ENCODE data around the gene UVRAG. TPM values are rescaled to one million over a fixed set of nuclear protein-coding genes. Genes with fewer than 3 reads are reported as not detected.

Gene UVRAG
- total and polyA plus RNA-seq, 2 of the 4 experiments (the other 2 are of a cell fraction) = 5.6 to 10.9 TPM

DNA sequence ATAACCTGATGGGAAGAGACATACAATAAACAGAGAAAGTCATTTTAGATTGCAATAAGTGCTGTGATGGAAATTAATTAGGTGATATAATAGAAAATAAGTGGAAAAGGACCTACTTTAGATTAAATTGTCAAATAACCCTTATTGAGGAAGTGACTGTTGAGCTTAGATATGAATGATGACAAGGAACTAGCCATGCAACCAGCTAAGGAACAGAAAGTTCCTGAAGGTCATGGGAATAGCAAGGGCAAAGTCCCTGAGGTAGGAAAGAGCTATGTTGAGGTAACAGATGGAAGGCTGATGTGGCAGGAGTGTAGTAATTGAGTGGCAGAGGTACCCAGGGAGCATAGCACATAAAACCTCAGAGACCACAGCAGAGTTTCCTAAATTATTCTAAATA lies 256.1 kb downstream of the UVRAG start:
- H3K9me1 ChIP-seq (ENCODE audit: insufficient read depth, low read length) = 0 out of 2 replicates have a peak, but pooled peaks cover under 1% of the 10 kb centered on the region
- H3K27ac ChIP-seq (ENCODE audit: insufficient read depth, low read length) = no peak overlapping the region
- H2BK15ac ChIP-seq (ENCODE audit: low read depth, low read length) = no peak overlapping the region
- H4K91ac ChIP-seq (ENCODE audit: insufficient read depth, low read depth, low read length) = no peak overlapping the region
- no peak overlapping the region for H3K18ac ChIP-seq (ENCODE audit: low read depth, low read length)
- no peak overlapping the region for H3K56ac ChIP-seq (ENCODE audit: extremely low read depth, insufficient read depth, low read length)
- in situ Hi-C loops (cut with MboI; ENCODE audit: low sequenced_read_pairs) (no loop called here), dilution Hi-C loops (cut with HindIII; ENCODE audit: low sequenced_read_pairs, unreplicated experiment) (no loop called here), intact Hi-C loops (cut with micrococcal nuclease) (loop anchor here (5.0 kb wide), 1 partner anchor 39 kb away; no protein-coding TSS in a partner anchor)
- no TSS peak for BruUV-seq (replicated peaks)
- H3K4me3 ChIP-seq (ENCODE audit: insufficient read depth, low read depth, low read length) = no peak overlapping the region
- no peaks in the 10 kb centered on the region for H3K27me3 ChIP-seq (ENCODE audit: control insufficient read depth, insufficient read depth, low read length)
- no peak overlapping the region for H3K23ac ChIP-seq (ENCODE audit: low read depth, low read length)
- no peak overlapping the region for H2AK5ac ChIP-seq (ENCODE audit: low read depth, low read length)
- H3K4ac ChIP-seq (ENCODE audit: low read depth, low read length) = no peak overlapping the region
- no peak overlapping the region for H3K14ac ChIP-seq (replicated peaks; ENCODE audit: low read depth, low read length)
- H2BK5ac ChIP-seq (ENCODE audit: low read depth, low read length, poor library complexity, severe bottlenecking) = no peak overlapping the region
- no peak overlapping the region for H2AK9ac ChIP-seq (replicated peaks; ENCODE audit: low read depth, low read length, poor library complexity)
- POLR2A ChIA-PET (ENCODE audit: unreplicated experiment) = no interaction called here
- H3K36me3 ChIP-seq (ENCODE audit: control insufficient read depth, insufficient read depth, low read length) = peaks cover 2% of the 10 kb centered on the region
- CTCF ChIA-PET = interaction anchor here (0.8 kb wide), 1 partner anchor 22 kb away, joined by 3 read pairs; no protein-coding TSS in a partner anchor
- no peak overlapping the region for H4K5ac ChIP-seq (ENCODE audit: low read depth, low read length)
- no peak for DNase-seq
- no peaks in the 10 kb centered on the region for H3K9me3 ChIP-seq (ENCODE audit: control insufficient read depth, insufficient read depth, low read length)
- H3K4me2 ChIP-seq (ENCODE audit: low read depth, low read length) = no peak overlapping the region
- H4K20me1 ChIP-seq (ENCODE audit: insufficient read depth, low read length) = no peaks in the 10 kb centered on the region
- 0 out of 4 replicates have a peak, but pooled peaks cover 0 to under 1% of the 10 kb centered on the region in 2 experiments for H3K79me1 ChIP-seq (ENCODE audit: low read depth in 1 of 2, low read length in 2 of 2)
- ATAC-seq (ENCODE audit: low read depth) = no peak
- no peak overlapping the region for H2AFZ ChIP-seq (replicated peaks; ENCODE audit: low read length, poor library complexity)
- no peak overlapping the region for H2BK120ac ChIP-seq (ENCODE audit: low read depth, low read length)
- H3K4me1 ChIP-seq (ENCODE audit: control insufficient read depth, insufficient read depth, low read length) = peaks cover 13% of the 10 kb centered on the region
- no peak for TF ChIP-seq RCOR1 (IDR thresholded peaks at IDR 0.05; ENCODE audit: insufficient replicate concordance, low read length)
- no peak for TF ChIP-seq RFX5 (IDR thresholded peaks at IDR 0.05; ENCODE audit: low read depth, low read length)
- TF ChIP-seq POLR2A (IDR thresholded peaks at IDR 0.05; ENCODE audit: low read depth, low read length) = no peak
- TF ChIP-seq MAZ (IDR thresholded peaks at IDR 0.05; ENCODE audit: borderline replicate concordance, low read depth, low read length) = no peak
- TF ChIP-seq MXI1 (IDR thresholded peaks at IDR 0.05; ENCODE audit: borderline replicate concordance, low read depth, low read length) = no peak
- TF ChIP-seq, protein P1, sequence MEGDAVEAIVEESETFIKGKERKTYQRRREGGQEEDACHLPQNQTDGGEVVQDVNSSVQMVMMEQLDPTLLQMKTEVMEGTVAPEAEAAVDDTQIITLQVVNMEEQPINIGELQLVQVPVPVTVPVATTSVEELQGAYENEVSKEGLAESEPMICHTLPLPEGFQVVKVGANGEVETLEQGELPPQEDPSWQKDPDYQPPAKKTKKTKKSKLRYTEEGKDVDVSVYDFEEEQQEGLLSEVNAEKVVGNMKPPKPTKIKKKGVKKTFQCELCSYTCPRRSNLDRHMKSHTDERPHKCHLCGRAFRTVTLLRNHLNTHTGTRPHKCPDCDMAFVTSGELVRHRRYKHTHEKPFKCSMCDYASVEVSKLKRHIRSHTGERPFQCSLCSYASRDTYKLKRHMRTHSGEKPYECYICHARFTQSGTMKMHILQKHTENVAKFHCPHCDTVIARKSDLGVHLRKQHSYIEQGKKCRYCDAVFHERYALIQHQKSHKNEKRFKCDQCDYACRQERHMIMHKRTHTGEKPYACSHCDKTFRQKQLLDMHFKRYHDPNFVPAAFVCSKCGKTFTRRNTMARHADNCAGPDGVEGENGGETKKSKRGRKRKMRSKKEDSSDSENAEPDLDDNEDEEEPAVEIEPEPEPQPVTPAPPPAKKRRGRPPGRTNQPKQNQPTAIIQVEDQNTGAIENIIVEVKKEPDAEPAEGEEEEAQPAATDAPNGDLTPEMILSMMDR (conservative IDR thresholded peaks at IDR 0.05; ENCODE audit: low read depth, low read length) = no peak
- TF ChIP-seq, protein P2, sequence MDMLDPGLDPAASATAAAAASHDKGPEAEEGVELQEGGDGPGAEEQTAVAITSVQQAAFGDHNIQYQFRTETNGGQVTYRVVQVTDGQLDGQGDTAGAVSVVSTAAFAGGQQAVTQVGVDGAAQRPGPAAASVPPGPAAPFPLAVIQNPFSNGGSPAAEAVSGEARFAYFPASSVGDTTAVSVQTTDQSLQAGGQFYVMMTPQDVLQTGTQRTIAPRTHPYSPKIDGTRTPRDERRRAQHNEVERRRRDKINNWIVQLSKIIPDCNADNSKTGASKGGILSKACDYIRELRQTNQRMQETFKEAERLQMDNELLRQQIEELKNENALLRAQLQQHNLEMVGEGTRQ (IDR thresholded peaks at IDR 0.05; ENCODE audit: low read depth, low read length) = no peak
- no peak for TF ChIP-seq BHLHE40 (IDR thresholded peaks at IDR 0.05; ENCODE audit: low read depth, low read length)
- TF ChIP-seq CHD1 (IDR thresholded peaks at IDR 0.05; ENCODE audit: low read depth, low read length) = no peak
- TF ChIP-seq SMC3 (IDR thresholded peaks at IDR 0.05; ENCODE audit: low read depth, low read length) = no peak
- no peak for TF ChIP-seq FOS (IDR thresholded peaks at IDR 0.05; ENCODE audit: low read depth, low read length)
- TF ChIP-seq CEBPB (IDR thresholded peaks at IDR 0.05; ENCODE audit: low read depth, low read length) = no peak
- TF ChIP-seq, protein P3, sequence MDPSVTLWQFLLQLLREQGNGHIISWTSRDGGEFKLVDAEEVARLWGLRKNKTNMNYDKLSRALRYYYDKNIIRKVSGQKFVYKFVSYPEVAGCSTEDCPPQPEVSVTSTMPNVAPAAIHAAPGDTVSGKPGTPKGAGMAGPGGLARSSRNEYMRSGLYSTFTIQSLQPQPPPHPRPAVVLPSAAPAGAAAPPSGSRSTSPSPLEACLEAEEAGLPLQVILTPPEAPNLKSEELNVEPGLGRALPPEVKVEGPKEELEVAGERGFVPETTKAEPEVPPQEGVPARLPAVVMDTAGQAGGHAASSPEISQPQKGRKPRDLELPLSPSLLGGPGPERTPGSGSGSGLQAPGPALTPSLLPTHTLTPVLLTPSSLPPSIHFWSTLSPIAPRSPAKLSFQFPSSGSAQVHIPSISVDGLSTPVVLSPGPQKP (IDR thresholded peaks at IDR 0.05; ENCODE audit: borderline replicate concordance, low read depth, low read length) = no peak
- TF ChIP-seq RAD21 (IDR thresholded peaks at IDR 0.05; ENCODE audit: low read length) = no peak
- no peak for TF ChIP-seq MAFK (IDR thresholded peaks at IDR 0.05; ENCODE audit: low read depth, low read length)
- H3K9ac ChIP-seq (ENCODE audit: low read depth, low read length) = no peak overlapping the region
- no peak overlapping the region for H4K8ac ChIP-seq (ENCODE audit: low read depth in 2 of 2, low read length in 2 of 2)
- no peak overlapping the region for H2BK20ac ChIP-seq (ENCODE audit: low read depth, low read length)

All from IMR-90 (cell line).